Mucosa of stomach (tissue), 1 donor: Measurements from ENCODE around the gene MEIKIN.
"Not testable (repeated sequence)": the region's sequence is repeated elsewhere in the genome, so short reads cannot be mapped to it uniquely, and the experiment has no call there.

Experiments used
- H3K27me3 ChIP-seq: one replicate; pipeline ENCODE4 v1.7.0; 2013; ENCODE audit warnings: mild to moderate bottlenecking, low read length; ENCODE audit not compliant: control insufficient read depth, insufficient read depth
- H3K36me3 ChIP-seq: one replicate; pipeline ENCODE4 v1.7.0; 2013; ENCODE audit warnings: low read length; ENCODE audit not compliant: control insufficient read depth, insufficient read depth
- H3K4me1 ChIP-seq: one replicate; pipeline ENCODE4 v1.7.0; 2013; ENCODE audit warnings: mild to moderate bottlenecking, low read length; ENCODE audit not compliant: control insufficient read depth, insufficient read depth
- H3K4me3 ChIP-seq: one replicate; pipeline ENCODE4 v1.7.0; 2013; ENCODE audit warnings: low read length
- H3K9ac ChIP-seq: one replicate; pipeline ENCODE4 v1.7.0; 2013; ENCODE audit warnings: mild to moderate bottlenecking, low read length, moderate library complexity
- H3K9me3 ChIP-seq: one replicate; pipeline ENCODE4 v1.7.0; 2013; ENCODE audit warnings: mild to moderate bottlenecking, low read length, moderate library complexity; ENCODE audit not compliant: control insufficient read depth
- donor health status: Pancreatic carcinoma.

The MEIKIN gene

DNA sequence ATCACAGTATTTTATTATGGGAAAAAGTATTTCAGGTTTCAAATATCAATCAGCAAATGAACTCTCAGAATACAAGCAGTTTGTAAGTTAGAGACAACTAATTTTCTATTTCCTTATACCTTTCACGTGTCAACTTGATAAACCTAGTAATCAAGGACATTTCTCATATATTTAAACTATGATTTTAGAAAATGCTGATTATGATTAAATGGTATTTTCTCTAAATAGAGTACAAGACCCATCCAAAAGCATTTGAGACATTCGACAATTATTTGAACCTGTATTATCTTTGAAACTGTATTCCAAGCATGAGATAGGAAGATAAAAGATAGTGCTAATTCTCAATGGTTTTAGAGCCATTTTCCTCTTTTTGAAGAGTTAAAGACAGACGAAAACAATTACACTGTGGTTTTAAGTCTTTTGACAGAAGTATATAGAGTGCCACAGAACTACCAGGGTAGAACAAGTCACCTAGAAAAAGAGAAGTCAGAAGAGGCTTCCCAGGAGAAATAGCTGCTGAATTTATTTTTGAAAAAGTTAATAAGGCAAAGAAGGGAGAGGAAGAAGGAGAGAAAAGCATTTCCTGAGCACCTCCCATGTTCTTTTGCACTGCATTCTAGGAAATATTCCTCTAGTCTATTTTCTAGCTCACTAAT lies 5.6 kb downstream of the MEIKIN start:
- H3K9ac ChIP-seq, result no peak overlapping the region
- no peaks in the 10 kb centered on the region for H3K27me3 ChIP-seq
- no peaks in the 10 kb centered on the region for H3K4me1 ChIP-seq
- no peaks in the 10 kb centered on the region for H3K9me3 ChIP-seq
- H3K36me3 ChIP-seq, result no peaks in the 10 kb centered on the region
- H3K4me3 ChIP-seq, result no peak overlapping the region

DNA sequence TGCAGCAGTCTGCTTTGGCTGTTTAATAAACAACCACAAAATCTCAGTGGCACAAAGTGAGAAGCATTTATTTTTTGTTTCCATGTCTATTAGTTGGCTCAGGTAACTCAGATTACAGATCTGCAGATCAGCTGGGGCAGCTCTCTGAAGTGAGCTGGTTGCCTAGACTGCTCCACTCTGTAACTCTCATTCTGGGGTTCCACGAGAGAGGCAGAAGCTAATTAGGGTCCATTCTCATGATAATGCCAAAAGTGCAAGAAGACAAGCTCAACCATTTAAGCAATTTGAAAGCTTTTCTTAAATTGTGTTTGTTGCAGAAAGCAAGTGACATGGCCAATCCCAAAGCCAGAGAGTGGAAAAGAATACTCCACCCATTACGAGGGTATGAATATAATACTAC lies 13.2 kb downstream of the MEIKIN start:
- Histone ChIP-seq H3K9ac (no peak overlapping the region), H3K4me1 (no peaks in the 10 kb centered on the region), H3K4me3 (no peak overlapping the region), H3K27me3 (no peaks in the 10 kb centered on the region), H3K9me3 (no peaks in the 10 kb centered on the region), H3K36me3 (no peaks in the 10 kb centered on the region)

DNA sequence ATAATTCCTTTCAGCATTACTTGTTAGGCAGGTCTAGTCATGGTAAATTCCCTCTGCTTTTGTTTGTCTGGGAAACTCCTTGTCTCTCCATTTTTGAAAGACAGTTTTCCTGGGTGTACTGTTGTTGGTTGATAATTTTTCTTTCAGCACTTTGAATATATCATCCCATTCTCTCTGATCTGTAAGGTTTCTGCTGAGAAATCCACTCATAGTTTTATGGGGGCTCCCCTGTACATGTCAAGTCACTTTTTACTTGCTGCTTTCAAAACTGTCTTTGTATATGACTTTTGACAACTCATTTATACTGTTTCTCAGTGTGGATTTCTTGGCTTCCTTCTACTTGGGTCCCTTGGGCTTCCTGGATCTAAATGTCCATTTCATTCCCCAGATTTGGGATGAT lies 16.5 kb downstream of the MEIKIN start:
- Histone ChIP-seq H3K4me3 (no peak overlapping the region), H3K9me3 (no peaks in the 10 kb centered on the region), H3K36me3 (no peaks in the 10 kb centered on the region), H3K4me1 (no peaks in the 10 kb centered on the region), H3K9ac (no peak overlapping the region), H3K27me3 (no peaks in the 10 kb centered on the region)

DNA sequence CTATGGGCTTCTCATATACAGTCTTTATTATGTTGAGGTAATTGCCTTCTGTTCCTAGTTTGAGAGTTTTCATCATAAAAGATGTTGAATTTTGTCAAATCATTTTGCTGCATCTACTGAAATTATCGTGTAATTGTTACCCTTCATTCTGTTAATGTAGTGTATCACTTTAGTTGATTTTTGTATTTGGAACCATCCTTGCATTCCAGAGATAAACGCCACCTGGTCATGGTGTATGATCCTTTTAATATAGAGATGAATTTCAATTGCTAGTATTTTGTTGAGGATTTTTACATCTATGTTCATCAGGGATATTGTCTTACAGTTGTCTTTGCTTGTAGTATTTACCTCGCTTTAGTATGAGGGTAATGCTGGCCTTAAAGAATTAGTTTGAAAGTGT lies 19.3 kb downstream of the MEIKIN start:
- H3K4me1 ChIP-seq, result no peaks in the 10 kb centered on the region
- no peaks in the 10 kb centered on the region for H3K36me3 ChIP-seq
- no peaks in the 10 kb centered on the region for H3K9me3 ChIP-seq
- no peak overlapping the region for H3K4me3 ChIP-seq
- no peak overlapping the region for H3K9ac ChIP-seq
- H3K27me3 ChIP-seq, result no peaks in the 10 kb centered on the region

DNA sequence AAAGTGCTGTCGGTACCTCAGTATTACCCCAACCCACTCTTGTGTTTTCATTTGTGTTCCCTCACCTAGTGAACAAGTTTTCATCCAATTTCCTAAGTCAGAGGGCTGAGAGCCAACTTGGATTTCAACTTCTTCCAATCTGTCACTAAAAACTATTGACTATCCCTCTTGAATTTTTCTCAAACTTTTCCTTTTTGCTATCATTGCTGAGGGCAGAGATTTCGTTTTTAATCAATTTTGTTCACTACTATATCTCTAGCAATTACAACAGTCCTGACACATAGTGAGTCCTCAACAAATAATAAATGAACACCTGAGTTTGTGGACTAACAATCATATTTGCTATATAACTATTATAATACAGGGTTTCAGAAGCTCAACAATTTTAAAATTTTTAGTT lies 29.0 kb downstream of the MEIKIN start:
- Histone ChIP-seq H3K4me1 (no peaks in the 10 kb centered on the region), H3K4me3 (no peak overlapping the region), H3K9me3 (no peaks in the 10 kb centered on the region), H3K9ac (no peak overlapping the region), H3K36me3 (no peaks in the 10 kb centered on the region), H3K27me3 (no peaks in the 10 kb centered on the region)

DNA sequence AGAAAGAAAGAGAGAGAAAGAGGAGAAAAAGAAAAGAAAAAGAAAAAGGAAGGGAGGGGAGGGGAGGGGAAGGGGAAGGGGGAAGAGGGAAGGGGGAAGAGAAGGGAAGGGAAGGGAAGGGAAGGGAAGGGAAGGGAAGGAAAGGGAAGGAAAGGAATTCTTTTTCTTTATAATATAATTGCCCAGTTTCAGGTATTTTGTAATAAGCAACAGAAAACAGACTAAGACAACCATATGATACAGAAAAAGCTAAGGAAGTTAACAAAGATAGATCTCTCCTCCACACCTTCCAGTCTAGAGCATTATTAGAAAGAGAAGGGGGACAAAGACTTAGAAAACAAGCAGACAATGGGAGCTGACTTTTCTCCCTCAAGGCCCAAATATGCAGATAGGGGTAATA lies 31.0 kb downstream of the MEIKIN start:
- H3K9ac ChIP-seq, result no peak overlapping the region
- H3K27me3 ChIP-seq, result no peaks in the 10 kb centered on the region
- no peaks in the 10 kb centered on the region for H3K9me3 ChIP-seq
- H3K4me3 ChIP-seq, result no peak overlapping the region
- H3K36me3 ChIP-seq, result no peaks in the 10 kb centered on the region
- H3K4me1 ChIP-seq, result no peaks in the 10 kb centered on the region

DNA sequence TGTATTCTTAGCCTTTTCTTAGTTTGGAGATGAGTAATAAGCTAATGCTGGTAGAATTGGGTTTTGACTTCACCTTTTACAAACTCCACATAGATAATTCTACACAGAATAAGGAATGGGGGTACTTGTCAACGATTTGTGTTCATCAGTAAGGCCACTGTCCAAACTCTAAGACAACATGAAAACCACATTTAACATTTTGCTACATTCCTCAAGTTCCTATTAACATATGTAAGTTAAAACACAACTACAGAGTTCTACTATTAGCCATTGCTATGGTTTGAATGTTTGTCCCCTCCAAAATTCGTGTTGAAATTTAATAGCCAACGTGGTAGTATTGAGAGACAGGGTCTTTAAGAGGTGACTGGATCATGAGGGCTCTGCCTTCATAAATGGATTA lies 31.9 kb downstream of the MEIKIN start:
- Histone ChIP-seq H3K36me3 (no peaks in the 10 kb centered on the region), H3K4me1 (no peaks in the 10 kb centered on the region), H3K27me3 (no peaks in the 10 kb centered on the region), H3K9me3 (no peaks in the 10 kb centered on the region), H3K4me3 (no peak overlapping the region), H3K9ac (no peak overlapping the region)

DNA sequence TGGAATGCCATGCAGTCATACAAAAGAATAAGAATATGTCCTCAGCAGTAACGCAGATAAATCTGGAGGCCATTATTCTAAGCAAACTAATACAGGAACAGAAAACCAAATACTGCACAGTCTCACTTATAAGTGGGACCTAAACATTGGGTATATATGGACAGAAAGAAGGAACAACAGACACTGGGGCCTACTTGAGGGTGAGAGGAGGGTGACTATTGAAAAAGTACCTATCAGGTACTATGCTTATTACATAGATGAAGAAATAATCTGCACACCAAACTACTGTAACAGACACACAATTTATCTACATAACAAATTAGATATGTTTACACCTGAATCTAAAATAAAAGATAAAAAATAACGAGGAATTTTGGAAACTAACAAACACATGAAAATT lies 38.8 kb downstream of the MEIKIN start:
- Histone ChIP-seq H3K9me3 (no peaks in the 10 kb centered on the region), H3K4me1 (no peaks in the 10 kb centered on the region), H3K27me3 (no peaks in the 10 kb centered on the region), H3K36me3 (no peaks in the 10 kb centered on the region), H3K9ac (no peak overlapping the region), H3K4me3 (no peak overlapping the region)

DNA sequence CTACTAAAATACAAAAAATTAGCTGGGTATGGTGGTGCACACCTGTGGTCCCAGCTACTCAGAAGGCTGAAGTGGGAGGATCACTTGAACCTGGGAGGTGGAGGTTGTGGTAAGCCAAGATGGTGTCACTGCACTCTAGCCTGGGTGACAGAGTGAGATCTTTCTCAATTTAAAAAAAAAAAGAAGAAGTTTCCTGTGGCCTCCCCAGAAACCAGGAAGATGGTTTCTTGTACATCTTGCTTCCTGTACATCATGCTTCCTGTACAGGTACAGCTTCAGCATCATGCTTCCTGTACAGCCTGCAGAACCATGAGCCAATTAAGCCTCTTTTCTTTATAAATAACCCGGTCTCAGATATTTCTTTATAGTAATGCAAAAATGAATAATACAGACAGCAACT lies 43.2 kb downstream of the MEIKIN start:
- not testable (repeated sequence) for H3K9me3 ChIP-seq, H3K4me1 ChIP-seq, H3K4me3 ChIP-seq, H3K36me3 ChIP-seq, H3K27me3 ChIP-seq, H3K9ac ChIP-seq

DNA sequence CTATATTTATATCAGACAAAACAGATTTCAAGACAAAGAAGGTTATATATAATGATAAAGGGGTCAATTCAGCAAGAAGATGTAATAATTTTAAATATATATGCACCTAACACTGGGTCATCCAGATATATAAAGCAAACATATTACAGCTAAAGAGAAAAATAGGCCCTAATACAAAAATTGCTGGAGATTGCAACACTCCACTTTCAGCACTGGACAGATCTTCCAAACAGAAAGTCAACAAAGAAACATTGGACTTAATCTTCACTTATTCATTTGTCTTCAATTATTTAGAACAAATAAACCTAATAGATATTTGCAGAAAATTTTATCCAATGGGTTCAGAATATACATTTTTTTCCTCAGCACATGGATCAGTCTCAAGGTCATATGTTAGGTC lies 45.8 kb downstream of the MEIKIN start:
- Histone ChIP-seq H3K36me3 (no peaks in the 10 kb centered on the region), H3K9ac (no peak overlapping the region), H3K9me3 (no peaks in the 10 kb centered on the region), H3K4me3 (no peak overlapping the region), H3K27me3 (no peaks in the 10 kb centered on the region), H3K4me1 (no peaks in the 10 kb centered on the region)

DNA sequence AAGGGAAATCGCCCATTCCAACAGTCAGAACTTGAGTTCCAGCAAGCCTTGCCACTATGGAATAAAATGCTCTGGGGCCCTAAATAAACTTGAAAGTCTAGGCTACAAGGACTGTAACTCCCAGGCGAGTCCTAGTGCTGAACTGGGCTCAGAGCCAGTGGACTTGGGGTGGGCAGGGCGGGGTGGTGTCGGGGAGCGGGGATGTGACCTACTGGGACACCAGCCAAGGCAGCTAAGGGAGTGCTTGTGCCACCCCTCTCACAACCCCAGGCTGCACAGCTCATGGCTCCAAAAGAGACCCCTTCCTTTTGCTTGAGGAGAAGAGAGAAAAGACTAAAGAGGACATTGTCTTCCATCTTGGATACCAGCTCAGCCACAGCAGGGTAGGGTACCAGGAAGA lies 61.5 kb downstream of the MEIKIN start:
- Histone ChIP-seq H3K27me3 (no peaks in the 10 kb centered on the region), H3K4me1 (no peaks in the 10 kb centered on the region), H3K36me3 (no peaks in the 10 kb centered on the region), H3K9me3 (no peaks in the 10 kb centered on the region), H3K9ac (no peak overlapping the region), H3K4me3 (no peak overlapping the region)

DNA sequence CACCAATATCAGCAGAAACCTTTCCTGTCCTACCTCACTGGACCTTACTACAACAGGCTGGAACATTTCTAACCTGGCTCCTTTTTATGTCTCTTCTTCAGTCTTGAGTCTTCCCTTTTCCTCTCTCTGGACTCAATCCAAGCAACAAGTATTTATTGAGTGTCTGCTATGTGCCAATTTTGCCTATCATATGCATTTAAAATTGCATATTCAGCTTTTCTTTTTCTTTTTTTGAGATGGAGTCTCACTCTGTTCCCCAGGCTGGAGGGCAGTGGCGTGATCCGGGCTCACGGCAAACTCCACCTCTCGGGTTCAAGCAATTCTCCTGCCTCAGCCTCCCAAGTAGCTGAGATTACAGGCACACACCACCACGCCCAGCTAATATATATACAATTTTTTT lies 65.8 kb downstream of the MEIKIN start:
- Histone ChIP-seq H3K4me1 (no peaks in the 10 kb centered on the region), H3K9ac (no peak overlapping the region), H3K4me3 (no peak overlapping the region), H3K9me3 (no peaks in the 10 kb centered on the region), H3K36me3 (no peaks in the 10 kb centered on the region), H3K27me3 (no peaks in the 10 kb centered on the region)

DNA sequence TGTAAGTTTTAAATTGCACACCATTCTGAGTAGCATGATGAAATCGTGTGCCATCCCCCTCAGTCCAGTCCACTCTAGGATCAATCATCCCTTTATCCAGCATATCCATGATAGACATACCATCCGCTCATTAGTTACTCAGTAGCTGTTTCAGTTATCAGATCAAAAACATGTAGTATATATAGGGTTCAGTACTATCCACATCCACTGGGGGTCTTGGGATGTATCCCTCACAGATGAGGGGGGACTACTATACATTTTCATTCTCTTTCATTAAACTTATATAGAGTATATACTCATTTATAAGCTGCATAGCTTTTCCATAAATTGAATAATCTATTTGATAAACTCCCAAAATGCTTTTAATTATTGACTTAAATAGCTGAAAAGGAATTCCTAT lies 67.6 kb downstream of the MEIKIN start:
- Histone ChIP-seq H3K4me3 (no peak overlapping the region), H3K9ac (no peak overlapping the region), H3K4me1 (no peaks in the 10 kb centered on the region), H3K36me3 (no peaks in the 10 kb centered on the region), H3K27me3 (no peaks in the 10 kb centered on the region), H3K9me3 (no peaks in the 10 kb centered on the region)
